ENCODE measurements around the gene KLHL40. TPM values are rescaled to one million over a fixed set of nuclear protein-coding genes. Genes with fewer than 3 reads are reported as not detected.

KLHL40 gene
- total and polyA plus RNA-seq, 2 donors (not counting 3 experiments of a cell fraction or from before 2014, with no cell fraction given): not detected

- no peak for FAIRE-seq
- no peak for DNase-seq (ENCODE audit: low read depth, low spot score)
- no peaks in the 10 kb centered on the region for H3K79me2 ChIP-seq (ENCODE audit: control insufficient read depth, insufficient read depth, low read length)
- ChIA-PET CTCF (no interaction called here), POLR2A (no interaction called here)
- H3K27ac ChIP-seq (ENCODE audit: insufficient read depth, low read depth, low read length): no peak overlapping the region
- no peak overlapping the region for H3K4me3 ChIP-seq (replicated peaks in 1 of 3; ENCODE audit: insufficient read depth in 1 of 3, low read depth in 1 of 3, low read length in 3 of 3)
- no peak overlapping the region for H2AFZ ChIP-seq (ENCODE audit: low read depth, low read length)
- no peaks in the 10 kb centered on the region for H3K9me1 ChIP-seq (replicated peaks; ENCODE audit: control insufficient read depth, extremely low read depth, insufficient read depth, low read length)
- no peaks in the 10 kb centered on the region for H3K9me3 ChIP-seq (replicated peaks; ENCODE audit: control insufficient read depth, insufficient read depth, low read length)
- intact Hi-C loops (cut with micrococcal nuclease): no loop called here
- BruUV-seq (replicated peaks): no TSS peak
- no peaks in the 10 kb centered on the region for H3K4me1 ChIP-seq (ENCODE audit: control insufficient read depth, extremely low read depth, insufficient read depth, low read length)
- no peak overlapping the region for H3K4me2 ChIP-seq (ENCODE audit: insufficient read depth, low read length)
- H3K27me3 ChIP-seq (ENCODE audit: control insufficient read depth in 2 of 2, insufficient read depth in 2 of 2, low read length in 2 of 2): peaks cover 0 to 2% of the 10 kb centered on the region in 2 experiments
- no peaks in the 10 kb centered on the region for H3K36me3 ChIP-seq (ENCODE audit: control insufficient read depth in 2 of 2, extremely low read depth in 1 of 2, insufficient read depth in 2 of 2, low read length in 2 of 2)
- H3K9ac ChIP-seq (replicated peaks; ENCODE audit: extremely low read depth, insufficient read depth, low read length): no peak overlapping the region
- dilution Hi-C loops (cut with MboI; ENCODE audit: extremely low pct_ligation_motif_present, low sequenced_read_pairs): no loop called here
- TF ChIP-seq GATA2 (IDR thresholded peaks at IDR 0.05; ENCODE audit: insufficient read depth, insufficient read length, low read depth, low read length) (no peak), MYC (IDR thresholded peaks at IDR 0.05; ENCODE audit: low read depth, low read length) (no peak), JUN (IDR thresholded peaks at IDR 0.05; ENCODE audit: borderline replicate concordance, insufficient read depth, insufficient read length, low read depth) (no peak), POLR2AphosphoS5 (IDR thresholded peaks at IDR 0.05; ENCODE audit: insufficient read depth, low read depth, low read length) (no peak), MAX (IDR thresholded peaks at IDR 0.05; ENCODE audit: insufficient read depth, insufficient read length) (no peak)
- TF ChIP-seq, protein P1, sequence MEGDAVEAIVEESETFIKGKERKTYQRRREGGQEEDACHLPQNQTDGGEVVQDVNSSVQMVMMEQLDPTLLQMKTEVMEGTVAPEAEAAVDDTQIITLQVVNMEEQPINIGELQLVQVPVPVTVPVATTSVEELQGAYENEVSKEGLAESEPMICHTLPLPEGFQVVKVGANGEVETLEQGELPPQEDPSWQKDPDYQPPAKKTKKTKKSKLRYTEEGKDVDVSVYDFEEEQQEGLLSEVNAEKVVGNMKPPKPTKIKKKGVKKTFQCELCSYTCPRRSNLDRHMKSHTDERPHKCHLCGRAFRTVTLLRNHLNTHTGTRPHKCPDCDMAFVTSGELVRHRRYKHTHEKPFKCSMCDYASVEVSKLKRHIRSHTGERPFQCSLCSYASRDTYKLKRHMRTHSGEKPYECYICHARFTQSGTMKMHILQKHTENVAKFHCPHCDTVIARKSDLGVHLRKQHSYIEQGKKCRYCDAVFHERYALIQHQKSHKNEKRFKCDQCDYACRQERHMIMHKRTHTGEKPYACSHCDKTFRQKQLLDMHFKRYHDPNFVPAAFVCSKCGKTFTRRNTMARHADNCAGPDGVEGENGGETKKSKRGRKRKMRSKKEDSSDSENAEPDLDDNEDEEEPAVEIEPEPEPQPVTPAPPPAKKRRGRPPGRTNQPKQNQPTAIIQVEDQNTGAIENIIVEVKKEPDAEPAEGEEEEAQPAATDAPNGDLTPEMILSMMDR (IDR thresholded peaks at IDR 0.05; ENCODE audit: extremely low read depth in 1 of 2, insufficient read depth in 1 of 2, low read depth in 1 of 2, low read length in 2 of 2): no peak
- no peaks in the 10 kb centered on the region for H4K20me1 ChIP-seq (replicated peaks; ENCODE audit: control insufficient read depth, extremely low read depth, insufficient read depth, low read length)
Measured at GRCh38 chr3:42708611-42709151, 23.3 kb downstream of the KLHL40 start.
